RWPE2 (cell line): ENCODE results near the gene OTOF.

Experiments used
- ATAC-seq: fragments of 200-7000 bp; cut with Tn5 transposase; 3 replicates; pipeline ENCODE4 v1.9.1; 2021; ENCODE audit warnings: low read depth
- DNase-seq: peaks from one replicate; pipeline ENCODE4 v3.0.0-alpha.2; 2020; ENCODE audit warnings: low spot score
- H3K27ac ChIP-seq: fragments of 450-650 bp; 2 replicates; pipeline ENCODE4 v1.5.1; 2017; ENCODE audit warnings: mild to moderate bottlenecking; ENCODE audit not compliant: poor library complexity, severe bottlenecking
- H3K27me3 ChIP-seq: fragments of 250-450 bp; sonication (Bioruptor Pico); 2 replicates; pipeline ENCODE4 v1.5.1; 2021; ENCODE audit warnings: mild to moderate bottlenecking, moderate library complexity; ENCODE audit not compliant: insufficient read depth, poor library complexity, severe bottlenecking
- H3K36me3 ChIP-seq: fragments of 250-450 bp; sonication (Bioruptor Pico); 2 replicates; pipeline ENCODE4 v1.5.1; 2020; ENCODE audit warnings: low read depth, mild to moderate bottlenecking, moderate library complexity
- H3K4me1 ChIP-seq: fragments of 250-450 bp; sonication (Bioruptor Pico); 2 replicates; pipeline ENCODE4 v1.5.1; 2021; ENCODE audit warnings: mild to moderate bottlenecking, moderate library complexity; ENCODE audit not compliant: insufficient read depth, poor library complexity, severe bottlenecking
- H3K4me3 ChIP-seq: fragments of 250-450 bp; sonication (Bioruptor Pico); 2 replicates; pipeline ENCODE4 v1.5.1; 2021; ENCODE audit warnings: mild to moderate bottlenecking, moderate library complexity; ENCODE audit not compliant: severe bottlenecking
- H3K9me3 ChIP-seq: fragments of 250-450 bp; sonication (Bioruptor Pico); 2 replicates; pipeline ENCODE4 v1.5.1; 2021; ENCODE audit warnings: mild to moderate bottlenecking, moderate library complexity; ENCODE audit not compliant: severe bottlenecking
- TF ChIP-seq, protein P1 (sequence below): fragments of 450-650 bp; IDR thresholded peaks from one replicate; pipeline ENCODE4 v1.5.1; 2017; ENCODE audit warnings: mild to moderate bottlenecking, moderate library complexity; ENCODE audit not compliant: poor library complexity, severe bottlenecking

Gene OTOF

DNA sequence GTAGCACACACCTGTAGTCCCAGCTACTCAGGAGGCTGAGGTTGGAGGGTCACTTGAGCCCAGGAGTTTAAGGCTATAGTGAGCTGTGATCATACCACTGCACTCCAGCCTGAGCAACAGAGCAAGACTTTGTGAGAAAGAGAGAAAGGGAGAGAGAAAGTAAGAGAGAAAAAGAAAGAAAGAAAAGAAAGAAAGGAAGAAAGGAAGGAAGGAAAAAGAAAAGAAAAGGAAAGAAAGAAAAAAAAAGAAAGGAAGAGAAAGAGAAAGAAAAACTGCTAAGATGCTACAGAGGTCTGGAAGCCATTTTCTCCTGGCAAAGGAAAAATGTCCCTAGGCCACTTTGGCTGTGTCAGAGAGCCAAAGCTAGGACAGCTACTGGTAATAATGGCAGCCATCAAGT, 45.6 kb downstream of the OTOF start:
- TF ChIP-seq, protein P1, sequence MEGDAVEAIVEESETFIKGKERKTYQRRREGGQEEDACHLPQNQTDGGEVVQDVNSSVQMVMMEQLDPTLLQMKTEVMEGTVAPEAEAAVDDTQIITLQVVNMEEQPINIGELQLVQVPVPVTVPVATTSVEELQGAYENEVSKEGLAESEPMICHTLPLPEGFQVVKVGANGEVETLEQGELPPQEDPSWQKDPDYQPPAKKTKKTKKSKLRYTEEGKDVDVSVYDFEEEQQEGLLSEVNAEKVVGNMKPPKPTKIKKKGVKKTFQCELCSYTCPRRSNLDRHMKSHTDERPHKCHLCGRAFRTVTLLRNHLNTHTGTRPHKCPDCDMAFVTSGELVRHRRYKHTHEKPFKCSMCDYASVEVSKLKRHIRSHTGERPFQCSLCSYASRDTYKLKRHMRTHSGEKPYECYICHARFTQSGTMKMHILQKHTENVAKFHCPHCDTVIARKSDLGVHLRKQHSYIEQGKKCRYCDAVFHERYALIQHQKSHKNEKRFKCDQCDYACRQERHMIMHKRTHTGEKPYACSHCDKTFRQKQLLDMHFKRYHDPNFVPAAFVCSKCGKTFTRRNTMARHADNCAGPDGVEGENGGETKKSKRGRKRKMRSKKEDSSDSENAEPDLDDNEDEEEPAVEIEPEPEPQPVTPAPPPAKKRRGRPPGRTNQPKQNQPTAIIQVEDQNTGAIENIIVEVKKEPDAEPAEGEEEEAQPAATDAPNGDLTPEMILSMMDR = no peak
- Histone ChIP-seq H3K27me3 (no peaks in the 10 kb centered on the region), H3K9me3 (no peaks in the 10 kb centered on the region), H3K4me1 (no peaks in the 10 kb centered on the region), H3K27ac (no peak overlapping the region), H3K4me3 (no peak overlapping the region), H3K36me3 (no peaks in the 10 kb centered on the region)
- DNase-seq = no peak
- ATAC-seq = no peak

DNA sequence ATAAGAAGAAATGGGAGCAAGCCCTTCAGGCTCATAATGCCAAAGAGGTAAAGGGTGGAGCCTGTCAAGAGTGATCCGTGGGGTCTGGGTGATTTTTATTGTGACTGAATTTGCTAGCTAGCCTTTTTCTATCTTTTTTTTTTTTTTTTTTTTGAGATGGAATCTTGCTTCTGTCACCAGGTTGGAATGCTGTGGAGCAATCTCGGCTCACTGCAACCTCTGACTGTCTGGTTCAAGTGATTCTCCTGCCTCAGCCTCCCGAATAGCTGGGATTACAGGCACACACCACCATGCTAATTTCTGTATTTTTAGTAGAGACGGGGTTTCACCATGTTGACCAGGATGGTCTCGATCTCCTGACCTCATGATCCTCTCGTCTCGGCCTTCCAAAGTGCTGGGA, 47.1 kb downstream of the OTOF start:
- Histone ChIP-seq H3K27me3 (peaks cover 2% of the 10 kb centered on the region), H3K27ac (no peak overlapping the region), H3K4me3 (no peak overlapping the region), H3K36me3 (no peaks in the 10 kb centered on the region), H3K9me3 (no peaks in the 10 kb centered on the region), H3K4me1 (no peaks in the 10 kb centered on the region)
- ATAC-seq = no peak
- DNase-seq = no peak
- TF ChIP-seq, protein P1 = no peak

DNA sequence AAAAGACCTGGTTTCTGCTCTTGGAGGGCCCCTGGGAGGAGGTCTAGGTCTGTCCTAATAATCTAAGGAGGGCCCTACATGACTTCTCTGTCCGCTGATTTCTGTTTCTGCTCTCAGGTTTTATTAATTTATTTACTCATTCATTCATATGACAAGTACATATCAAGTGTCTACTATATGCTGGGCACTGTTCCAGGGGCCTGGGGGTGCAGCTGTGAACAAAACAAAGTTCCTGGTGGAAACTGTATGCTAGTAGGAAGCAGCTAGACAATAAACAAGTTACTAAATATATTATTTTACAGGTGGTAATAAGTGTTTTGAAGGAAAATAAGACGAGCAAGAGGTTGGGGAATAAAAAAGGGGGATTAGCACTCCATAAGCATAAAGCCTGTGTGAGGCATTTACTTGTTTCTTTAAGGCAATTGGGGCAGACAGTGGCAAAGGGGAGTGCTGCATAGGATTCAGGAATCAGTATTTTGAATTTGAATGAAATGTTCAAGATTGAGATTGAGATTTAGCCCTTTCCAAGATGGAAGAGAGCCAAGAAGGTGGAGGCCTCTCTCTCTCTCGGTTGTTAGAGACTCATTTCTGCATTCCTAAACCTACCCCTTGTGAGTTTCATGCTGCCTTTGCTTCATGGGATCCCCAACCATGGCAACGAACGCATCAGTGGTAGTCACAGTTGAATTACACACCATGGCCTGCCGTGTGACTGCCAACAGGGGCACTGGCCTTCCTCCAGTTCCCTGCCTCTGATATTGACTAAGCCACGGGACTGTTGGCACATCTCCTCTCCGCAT, 47.9 kb downstream of the OTOF start:
- H3K4me1 ChIP-seq = no peaks in the 10 kb centered on the region
- no peaks in the 10 kb centered on the region for H3K9me3 ChIP-seq
- TF ChIP-seq, protein P1 = no peak
- peaks cover 2% of the 10 kb centered on the region for H3K27me3 ChIP-seq
- H3K27ac ChIP-seq = no peak overlapping the region
- no peaks in the 10 kb centered on the region for H3K36me3 ChIP-seq
- DNase-seq (no peak), ATAC-seq (no peak)
- no peak overlapping the region for H3K4me3 ChIP-seq

DNA sequence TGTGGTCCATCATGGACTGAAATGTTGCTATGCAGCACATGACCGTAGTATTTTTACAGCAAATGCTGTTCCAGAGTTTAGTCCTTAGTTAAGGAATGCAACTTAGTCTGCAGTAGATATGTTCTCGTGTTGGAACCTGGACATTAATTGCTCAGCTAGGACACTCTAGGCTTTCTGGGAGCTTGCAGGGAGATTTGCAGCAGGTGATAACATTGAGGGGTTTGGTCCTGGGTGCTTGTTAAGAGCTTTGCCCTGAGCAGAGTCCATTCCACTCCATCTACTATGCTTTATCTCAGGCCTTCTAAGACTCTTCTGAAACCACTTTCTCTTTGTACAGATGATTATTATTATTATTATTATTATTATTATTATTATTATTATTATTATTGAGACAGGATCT, 49.1 kb downstream of the OTOF start:
- ATAC-seq (no peak), DNase-seq (no peak)
- no peaks in the 10 kb centered on the region for H3K4me1 ChIP-seq
- no peaks in the 10 kb centered on the region for H3K36me3 ChIP-seq
- H3K4me3 ChIP-seq = no peak overlapping the region
- peaks cover 2% of the 10 kb centered on the region for H3K27me3 ChIP-seq
- no peaks in the 10 kb centered on the region for H3K9me3 ChIP-seq
- H3K27ac ChIP-seq = no peak overlapping the region
- TF ChIP-seq, protein P1 = no peak

DNA sequence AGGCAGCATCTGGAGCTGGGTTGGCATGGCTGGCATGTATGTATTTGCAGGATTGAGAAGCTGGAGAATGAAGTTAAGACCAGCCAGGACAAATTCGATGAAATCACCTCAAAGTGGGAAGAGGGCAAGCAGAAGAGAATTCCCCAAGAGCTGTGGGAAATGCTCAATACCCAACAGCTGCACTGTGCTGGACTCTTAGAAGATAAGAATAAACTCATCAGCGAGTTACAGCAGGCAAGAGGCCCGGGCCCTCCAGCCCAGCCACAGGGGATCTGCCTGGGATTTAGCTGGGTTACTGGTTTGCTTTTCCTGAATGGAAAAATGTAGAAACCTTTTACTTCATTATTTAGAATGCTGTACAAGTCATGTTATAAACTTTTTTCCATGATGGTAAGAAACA, 53.7 kb downstream of the OTOF start:
- TF ChIP-seq, protein P1 = no peak
- Histone ChIP-seq H3K27me3 (peaks cover 2% of the 10 kb centered on the region), H3K9me3 (no peaks in the 10 kb centered on the region), H3K4me3 (no peak overlapping the region), H3K27ac (no peak overlapping the region), H3K4me1 (no peaks in the 10 kb centered on the region), H3K36me3 (no peaks in the 10 kb centered on the region)
- DNase-seq (no peak), ATAC-seq (no peak)
